ENCODE results near the gene VPS41.

Gene VPS41

GRCh38 chr7:38716397-38716796 is 192.6 kb downstream of the VPS41 start:
- DNase-seq: no peak

- DNase-seq: no peak
These were observed 199.9 kb downstream of the VPS41 start for GRCh38 chr7:38709123-38709522.

- DNase-seq: no peak
These were observed 204.2 kb downstream of the VPS41 start for GRCh38 chr7:38704751-38705150.

GRCh38 chr7:38704041-38704547 is 204.9 kb downstream of the VPS41 start:
- no peak for DNase-seq

GRCh38 chr7:38703093-38703492 is 205.9 kb downstream of the VPS41 start:
- DNase-seq: no peak

GRCh38 chr7:38702002-38702535 is 206.9 kb downstream of the VPS41 start:
- no peak for DNase-seq

- DNase-seq: no peak
These were observed 208.9 kb downstream of the VPS41 start for GRCh38 chr7:38700116-38700515.

- DNase-seq: no peak
These were observed 209.5 kb downstream of the VPS41 start for GRCh38 chr7:38699471-38699870.

GRCh38 chr7:38694326-38694725 is 214.7 kb downstream of the VPS41 start:
- no peak for DNase-seq

- DNase-seq: no peak
These were observed 222.1 kb downstream of the VPS41 start for GRCh38 chr7:38686888-38687287.

- DNase-seq: no peak
These were observed 223.1 kb downstream of the VPS41 start for GRCh38 chr7:38685851-38686250.

- no peak for DNase-seq
These were observed 226.4 kb downstream of the VPS41 start for GRCh38 chr7:38682606-38683005.

- no peak for DNase-seq
These were observed 227.1 kb downstream of the VPS41 start for GRCh38 chr7:38681882-38682281.

GRCh38 chr7:38679419-38679818 is 229.6 kb downstream of the VPS41 start:
- no peak for DNase-seq

- no peak for DNase-seq
These were observed 230.3 kb downstream of the VPS41 start for GRCh38 chr7:38678698-38679054.

GRCh38 chr7:38677981-38678697 is 230.9 kb downstream of the VPS41 start:
- DNase-seq: no peak

GRCh38 chr7:38675494-38676106 is 233.4 kb downstream of the VPS41 start:
- no peak for DNase-seq

GRCh38 chr7:38674513-38674912 is 234.5 kb downstream of the VPS41 start:
- no peak for DNase-seq

GRCh38 chr7:38673795-38674194 is 235.2 kb downstream of the VPS41 start:
- DNase-seq: peak in 1 of 2 donors; percentile 27
